NCI-H82 treated with DMSO at 0.1 percent for 48 hours (cell line): ENCODE data around the gene STARD3.

Source experiments
- DNase-seq: peaks from one replicate; lab custom pipeline; 2025; ENCODE audit not compliant: unreplicated experiment; lab: John Stamatoyannopoulos, UW

Gene STARD3

GRCh38 chr17:39603304-39604016 is 33.5 kb upstream of the STARD3 start:
- no peak for DNase-seq

- DNase-seq: no peak
These were observed 31.9 kb upstream of the STARD3 start for GRCh38 chr17:39604911-39605491.

GRCh38 chr17:39605492-39606433 is 31.2 kb upstream of the STARD3 start:
- DNase-seq: no peak

GRCh38 chr17:39606434-39607056 is 30.4 kb upstream of the STARD3 start:
- DNase-seq: no peak

GRCh38 chr17:39607057-39607850 is 29.7 kb upstream of the STARD3 start:
- DNase-seq: no peak

GRCh38 chr17:39607851-39608130 is 29.2 kb upstream of the STARD3 start, which contains the start of gene NEUROD2:
Gene NEUROD2 (minus strand): TSS chr17:39607920. CDS start chr17:39606599, 1,321 bp downstream.
- no peak for DNase-seq

- peak; percentile 25 for DNase-seq
These were observed 28.6 kb upstream of the STARD3 start for GRCh38 chr17:39608142-39608981.

- DNase-seq: no peak
These were observed 27.4 kb upstream of the STARD3 start for GRCh38 chr17:39609416-39610025.

GRCh38 chr17:39611401-39612112 is 25.4 kb upstream of the STARD3 start:
- no peak for DNase-seq

GRCh38 chr17:39612291-39612894 is 24.6 kb upstream of the STARD3 start:
- DNase-seq: no peak

GRCh38 chr17:39612935-39613464 is 23.9 kb upstream of the STARD3 start:
- no peak for DNase-seq

GRCh38 chr17:39614545-39615157 is 22.3 kb upstream of the STARD3 start:
- DNase-seq: no peak

- no peak for DNase-seq
These were observed 21.5 kb upstream of the STARD3 start for GRCh38 chr17:39615434-39615833.

- DNase-seq: no peak
These were observed 19.9 kb upstream of the STARD3 start for GRCh38 chr17:39617100-39617445.

- no peak for DNase-seq
These were observed 19.3 kb upstream of the STARD3 start for GRCh38 chr17:39617446-39618245.

- DNase-seq: no peak
These were observed 18.6 kb upstream of the STARD3 start for GRCh38 chr17:39618246-39618913.
